Fibroblast of pulmonary artery (primary cell): ENCODE results near the gene OTULIN.

Experiments used
- DNase-seq: peaks from one replicate; pipeline ENCODE4 v3.0.0-alpha.2; 2010; ENCODE audit warnings: low read depth
- H3K4me3 ChIP-seq: replicated peaks from 2 replicates; pipeline ENCODE4 v1.5.1; 2011; ENCODE audit warnings: low read depth, mild to moderate bottlenecking, control low read depth, low read length, moderate library complexity
- TF ChIP-seq, protein P1 (sequence below): IDR thresholded peaks from 2 replicates; pipeline ENCODE4 v1.5.1; 2011; ENCODE audit warnings: mild to moderate bottlenecking, control low read depth, low read length, inconsistent platforms; ENCODE audit errors: missing control alignments

Gene OTULIN

GRCh38 chr5:14700478-14701436 is 36.2 kb downstream of the OTULIN start:
- DNase-seq, result no peak
- H3K4me3 ChIP-seq, result no peak overlapping the region
- TF ChIP-seq, protein P1, sequence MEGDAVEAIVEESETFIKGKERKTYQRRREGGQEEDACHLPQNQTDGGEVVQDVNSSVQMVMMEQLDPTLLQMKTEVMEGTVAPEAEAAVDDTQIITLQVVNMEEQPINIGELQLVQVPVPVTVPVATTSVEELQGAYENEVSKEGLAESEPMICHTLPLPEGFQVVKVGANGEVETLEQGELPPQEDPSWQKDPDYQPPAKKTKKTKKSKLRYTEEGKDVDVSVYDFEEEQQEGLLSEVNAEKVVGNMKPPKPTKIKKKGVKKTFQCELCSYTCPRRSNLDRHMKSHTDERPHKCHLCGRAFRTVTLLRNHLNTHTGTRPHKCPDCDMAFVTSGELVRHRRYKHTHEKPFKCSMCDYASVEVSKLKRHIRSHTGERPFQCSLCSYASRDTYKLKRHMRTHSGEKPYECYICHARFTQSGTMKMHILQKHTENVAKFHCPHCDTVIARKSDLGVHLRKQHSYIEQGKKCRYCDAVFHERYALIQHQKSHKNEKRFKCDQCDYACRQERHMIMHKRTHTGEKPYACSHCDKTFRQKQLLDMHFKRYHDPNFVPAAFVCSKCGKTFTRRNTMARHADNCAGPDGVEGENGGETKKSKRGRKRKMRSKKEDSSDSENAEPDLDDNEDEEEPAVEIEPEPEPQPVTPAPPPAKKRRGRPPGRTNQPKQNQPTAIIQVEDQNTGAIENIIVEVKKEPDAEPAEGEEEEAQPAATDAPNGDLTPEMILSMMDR, result no peak

DNA sequence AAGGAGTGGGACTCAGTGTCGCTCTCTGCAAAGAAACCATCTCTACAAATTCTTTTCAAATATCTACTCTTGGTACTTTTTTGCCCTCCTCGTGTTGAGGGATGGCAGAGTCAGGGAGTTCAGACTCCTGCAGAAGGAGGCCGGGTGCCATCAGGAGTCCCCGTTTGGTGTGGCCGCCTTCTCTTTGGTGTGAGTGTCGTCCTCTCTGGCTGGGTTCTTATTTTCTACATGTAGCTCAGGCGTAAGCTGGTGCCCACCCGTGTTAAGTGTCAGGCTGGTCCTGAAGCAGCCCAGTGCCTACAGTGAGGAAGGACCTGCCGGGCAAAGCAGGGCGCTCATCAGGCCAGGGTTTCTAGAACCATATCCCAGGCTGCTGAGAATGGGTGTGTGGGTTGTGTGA is 37.0 kb downstream of the OTULIN start:
- TF ChIP-seq, protein P1, result no peak
- H3K4me3 ChIP-seq, result no peak overlapping the region
- no peak for DNase-seq

DNA sequence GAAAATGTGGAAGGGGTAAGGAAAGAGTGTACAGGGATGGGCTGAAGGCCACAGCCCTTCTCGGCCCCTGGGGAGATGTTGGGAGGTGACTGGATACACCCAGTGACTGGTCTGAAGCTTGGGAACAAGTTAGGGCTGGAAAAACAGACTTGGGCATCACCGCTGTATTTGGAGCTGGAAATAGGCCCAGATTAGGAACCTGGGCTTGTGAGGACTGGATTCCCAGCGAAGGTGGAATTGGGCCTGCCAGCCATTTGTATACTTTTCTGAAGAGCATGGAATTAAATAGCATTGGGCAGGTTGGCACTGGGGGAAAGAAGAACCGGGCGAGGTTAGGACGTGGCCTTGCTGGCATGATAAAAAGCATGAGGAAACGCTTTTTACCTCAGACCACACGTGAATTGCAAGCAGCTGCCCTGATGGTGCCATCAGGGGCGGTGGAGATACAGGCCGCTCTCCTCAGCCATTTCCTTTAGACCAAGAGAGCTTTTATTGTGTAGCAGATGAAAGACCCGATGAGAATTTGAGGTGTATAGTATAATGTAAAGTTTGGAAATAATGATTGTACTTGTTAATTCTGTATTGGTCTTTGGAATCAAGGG is 37.8 kb downstream of the OTULIN start:
- no peak for DNase-seq
- no peak overlapping the region for H3K4me3 ChIP-seq
- TF ChIP-seq, protein P1, result no peak

- TF ChIP-seq, protein P1, result no peak
- no peak overlapping the region for H3K4me3 ChIP-seq
- DNase-seq, result no peak
These were observed 41.0 kb downstream of the OTULIN start for GRCh38 chr5:14705556-14705955.

DNA sequence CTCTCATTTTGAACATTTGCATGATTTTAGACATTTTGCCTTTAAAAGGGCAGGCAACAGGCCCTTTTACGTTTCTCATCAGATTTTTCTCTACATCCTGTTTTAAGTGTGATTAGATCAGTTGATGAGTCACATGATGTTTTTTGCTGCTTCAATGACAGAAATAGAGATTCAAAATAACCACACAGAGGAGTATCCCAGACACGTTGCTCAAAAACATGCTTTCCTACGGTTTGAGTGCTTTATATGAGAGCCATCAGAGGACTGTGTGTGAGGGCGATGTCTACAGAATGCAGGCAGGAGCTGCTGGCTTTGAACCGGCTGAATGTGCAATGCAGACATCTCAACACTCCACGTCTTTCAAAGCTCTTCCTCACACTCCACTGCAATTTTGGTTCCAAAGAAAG is 42.1 kb downstream of the OTULIN start:
- H3K4me3 ChIP-seq, result no peak overlapping the region

DNA sequence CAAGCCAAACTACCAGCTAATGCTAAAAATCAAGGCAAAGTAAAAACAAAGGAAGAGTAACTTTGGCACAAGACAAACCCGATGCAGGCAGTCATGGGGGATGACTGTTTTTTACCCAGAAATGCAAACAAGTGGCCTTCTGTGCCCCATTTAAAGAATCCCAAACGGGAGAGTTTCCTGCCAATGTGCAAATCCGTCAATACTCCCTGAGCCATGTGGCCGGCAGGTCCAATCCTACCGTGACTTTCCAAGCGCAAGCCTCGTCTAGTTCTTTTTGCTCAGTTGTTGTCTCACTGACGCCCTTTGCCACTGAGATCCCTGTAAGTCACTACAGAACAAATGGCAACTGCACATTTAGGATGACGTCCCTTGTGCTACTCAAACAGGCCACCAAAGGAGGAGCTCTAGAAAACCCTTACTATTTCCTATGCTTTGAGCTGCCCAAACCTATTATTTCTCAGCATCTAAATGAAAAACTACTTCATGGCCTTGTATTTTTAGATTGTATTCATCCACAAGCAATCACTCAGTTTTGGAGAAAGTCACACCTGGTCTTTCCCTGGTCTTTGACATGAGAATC is 43.4 kb downstream of the OTULIN start:
- no peak for DNase-seq
- TF ChIP-seq, protein P1, result no peak
- H3K4me3 ChIP-seq, result no peak overlapping the region

More for the DNA sequence above, 42.1 kb downstream of the OTULIN start:
- TF ChIP-seq, protein P1, result no peak
- DNase-seq, result peak; percentile 70
